ENCODE results near the gene FBLIM1. TPM values are rescaled to one million over a fixed set of nuclear protein-coding genes. Genes with fewer than 3 reads are reported as not detected.

FBLIM1 gene
- total RNA-seq, 1 experiment from 2014 or later: 6.0 TPM

- Histone ChIP-seq H2AFZ (ENCODE audit: low read depth, low read length, poor library complexity, severe bottlenecking) (no peak overlapping the region), H3K36me3 (ENCODE audit: control insufficient read depth in 1 of 2, insufficient read depth in 2 of 2, low read length in 2 of 2) (no peaks in the 10 kb centered on the region), H3K9me3 (ENCODE audit: control insufficient read depth in 1 of 2, insufficient read depth in 1 of 2, low read depth in 1 of 2, low read length in 2 of 2) (no peaks in the 10 kb centered on the region), H3K9me2 (ENCODE audit: insufficient read depth) (no peaks in the 10 kb centered on the region), H3K27ac (ENCODE audit: low read depth, low read length) (no peak overlapping the region), H3K27me3 (ENCODE audit: insufficient read depth, low read length) (no peaks in the 10 kb centered on the region), H3K9ac (ENCODE audit: low read length) (no peak overlapping the region), H4K20me1 (ENCODE audit: insufficient read depth) (no peaks in the 10 kb centered on the region), H3K4me2 (ENCODE audit: low read length) (no peak overlapping the region), H3K79me2 (ENCODE audit: insufficient read depth, low read length) (no peaks in the 10 kb centered on the region), H3K4me1 (ENCODE audit: control insufficient read depth in 1 of 2, insufficient read depth in 2 of 2, low read length in 2 of 2) (no peaks in the 10 kb centered on the region), H3K4me3 (replicated peaks in 1 of 2; ENCODE audit: low read depth in 1 of 2, low read length in 2 of 2) (no peak overlapping the region)
- DNase-seq (ENCODE audit: low read depth, low spot score) (no peak), ATAC-seq (no peak)
- intact Hi-C loops (cut with micrococcal nuclease): no loop called here
- RAD21 ChIA-PET (ENCODE audit: low non-redundant PET in 1 of 2, low total read pairs in 2 of 2, uncharacterized antibody in 2 of 2, unreplicated experiment in 2 of 2): no interaction called here
- CTCF ChIA-PET: no interaction called here
- BruUV-seq (replicated peaks): no TSS peak
- POLR2A ChIA-PET: no interaction called here
- TF ChIP-seq CEBPB (IDR thresholded peaks at IDR 0.05; ENCODE audit: low read depth): no peak
- TF ChIP-seq ATF3 (IDR thresholded peaks at IDR 0.05): no peak
- TF ChIP-seq MAX (IDR thresholded peaks at IDR 0.05): no peak
- no peak for TF ChIP-seq CBX3 (IDR thresholded peaks at IDR 0.05; ENCODE audit: low read depth)
- no peak for TF ChIP-seq CTCF (IDR thresholded peaks at IDR 0.05 in 2 of 3, conservative IDR thresholded peaks at IDR 0.05 in 1 of 3; ENCODE audit: borderline replicate concordance in 1 of 3, insufficient read depth in 1 of 3, low read depth in 2 of 3, low read length in 2 of 3)
- no peak for TF ChIP-seq ZFX (IDR thresholded peaks at IDR 0.05)
- TF ChIP-seq ELF1 (IDR thresholded peaks at IDR 0.05; ENCODE audit: borderline replicate concordance, low read depth): no peak
- TF ChIP-seq POLR2AphosphoS5 (IDR thresholded peaks at IDR 0.05; ENCODE audit: low read depth, low read length): no peak
- no peak for TF ChIP-seq EGR1 (IDR thresholded peaks at IDR 0.05; ENCODE audit: low read depth)
- TF ChIP-seq POLR2A (IDR thresholded peaks at IDR 0.05; ENCODE audit: borderline replicate concordance, extremely low read depth, insufficient read depth, insufficient read length): no peak
- no peak for TF ChIP-seq SP1 (IDR thresholded peaks at IDR 0.05; ENCODE audit: low read depth)
Measured at GRCh38 chr1:15770313-15770962, 11.8 kb downstream of the FBLIM1 start.

All from HCT116 (cell line).